ENCODE data around the gene ZNF750. TPM values are rescaled to one million over a fixed set of nuclear protein-coding genes. Genes with fewer than 3 reads are reported as not detected.

The ZNF750 gene
- total and polyA plus RNA-seq, 10 of the 15 experiments (the other 5 are each of a cell fraction or from before 2014, with no cell fraction given) = 0.06 TPM; not detected in 9

DNA sequence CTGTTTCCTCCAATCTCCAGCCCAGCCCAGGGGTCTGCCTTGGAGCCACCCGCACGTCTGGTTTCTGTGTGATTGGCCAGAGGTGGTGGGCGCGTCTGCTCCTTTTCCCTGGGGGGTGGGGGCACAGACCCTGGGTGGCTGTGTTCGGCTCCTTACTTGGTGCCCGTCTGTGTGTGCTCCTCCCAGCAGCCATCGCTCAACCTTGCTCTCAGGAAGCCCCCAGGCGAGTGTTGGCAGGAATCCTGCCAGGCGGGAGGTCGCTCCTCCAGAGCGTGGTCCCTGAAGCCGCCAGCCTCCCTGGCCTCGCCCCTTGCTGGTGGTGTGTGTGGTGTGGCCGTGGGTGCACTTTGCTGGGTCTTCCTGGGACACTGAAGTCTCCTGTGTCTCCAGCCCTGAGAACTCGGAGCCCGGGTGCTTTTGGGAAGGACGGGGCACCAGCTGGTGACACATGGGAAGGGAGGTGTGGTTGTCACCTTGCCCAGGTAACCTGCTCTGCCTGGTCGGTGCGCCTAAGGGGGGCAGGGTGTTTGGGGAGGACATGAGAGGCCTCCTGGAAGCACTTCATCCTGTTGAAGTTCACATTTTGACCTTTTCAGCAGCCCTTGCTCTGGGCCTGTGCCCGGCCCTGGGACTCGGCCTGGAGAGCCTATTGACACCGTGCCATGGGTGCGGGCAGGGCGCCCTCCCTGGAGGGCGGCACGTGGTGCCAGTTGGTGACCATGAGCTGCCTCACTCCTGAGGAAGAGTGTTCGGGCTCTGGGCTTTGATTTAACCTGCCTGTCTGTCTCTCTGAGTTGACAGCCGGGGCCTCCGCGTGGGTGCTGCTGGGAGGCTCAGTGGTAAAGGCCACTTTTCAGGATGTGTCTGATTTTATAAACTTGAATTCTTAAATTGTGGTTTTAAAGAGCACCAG, 49.0 kb upstream of the ZNF750 start (continued):
- TF ChIP-seq, protein P1, sequence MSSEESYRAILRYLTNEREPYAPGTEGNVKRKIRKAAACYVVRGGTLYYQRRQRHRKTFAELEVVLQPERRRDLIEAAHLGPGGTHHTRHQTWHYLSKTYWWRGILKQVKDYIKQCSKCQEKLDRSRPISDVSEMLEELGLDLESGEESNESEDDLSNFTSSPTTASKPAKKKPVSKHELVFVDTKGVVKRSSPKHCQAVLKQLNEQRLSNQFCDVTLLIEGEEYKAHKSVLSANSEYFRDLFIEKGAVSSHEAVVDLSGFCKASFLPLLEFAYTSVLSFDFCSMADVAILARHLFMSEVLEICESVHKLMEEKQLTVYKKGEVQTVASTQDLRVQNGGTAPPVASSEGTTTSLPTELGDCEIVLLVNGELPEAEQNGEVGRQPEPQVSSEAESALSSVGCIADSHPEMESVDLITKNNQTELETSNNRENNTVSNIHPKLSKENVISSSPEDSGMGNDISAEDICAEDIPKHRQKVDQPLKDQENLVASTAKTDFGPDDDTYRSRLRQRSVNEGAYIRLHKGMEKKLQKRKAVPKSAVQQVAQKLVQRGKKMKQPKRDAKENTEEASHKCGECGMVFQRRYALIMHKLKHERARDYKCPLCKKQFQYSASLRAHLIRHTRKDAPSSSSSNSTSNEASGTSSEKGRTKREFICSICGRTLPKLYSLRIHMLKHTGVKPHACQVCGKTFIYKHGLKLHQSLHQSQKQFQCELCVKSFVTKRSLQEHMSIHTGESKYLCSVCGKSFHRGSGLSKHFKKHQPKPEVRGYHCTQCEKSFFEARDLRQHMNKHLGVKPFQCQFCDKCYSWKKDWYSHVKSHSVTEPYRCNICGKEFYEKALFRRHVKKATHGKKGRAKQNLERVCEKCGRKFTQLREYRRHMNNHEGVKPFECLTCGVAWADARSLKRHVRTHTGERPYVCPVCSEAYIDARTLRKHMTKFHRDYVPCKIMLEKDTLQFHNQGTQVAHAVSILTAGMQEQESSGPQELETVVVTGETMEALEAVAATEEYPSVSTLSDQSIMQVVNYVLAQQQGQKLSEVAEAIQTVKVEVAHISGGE (CRISPR knock-in tag; IDR thresholded peaks at IDR 0.05) = no peak

DNA sequence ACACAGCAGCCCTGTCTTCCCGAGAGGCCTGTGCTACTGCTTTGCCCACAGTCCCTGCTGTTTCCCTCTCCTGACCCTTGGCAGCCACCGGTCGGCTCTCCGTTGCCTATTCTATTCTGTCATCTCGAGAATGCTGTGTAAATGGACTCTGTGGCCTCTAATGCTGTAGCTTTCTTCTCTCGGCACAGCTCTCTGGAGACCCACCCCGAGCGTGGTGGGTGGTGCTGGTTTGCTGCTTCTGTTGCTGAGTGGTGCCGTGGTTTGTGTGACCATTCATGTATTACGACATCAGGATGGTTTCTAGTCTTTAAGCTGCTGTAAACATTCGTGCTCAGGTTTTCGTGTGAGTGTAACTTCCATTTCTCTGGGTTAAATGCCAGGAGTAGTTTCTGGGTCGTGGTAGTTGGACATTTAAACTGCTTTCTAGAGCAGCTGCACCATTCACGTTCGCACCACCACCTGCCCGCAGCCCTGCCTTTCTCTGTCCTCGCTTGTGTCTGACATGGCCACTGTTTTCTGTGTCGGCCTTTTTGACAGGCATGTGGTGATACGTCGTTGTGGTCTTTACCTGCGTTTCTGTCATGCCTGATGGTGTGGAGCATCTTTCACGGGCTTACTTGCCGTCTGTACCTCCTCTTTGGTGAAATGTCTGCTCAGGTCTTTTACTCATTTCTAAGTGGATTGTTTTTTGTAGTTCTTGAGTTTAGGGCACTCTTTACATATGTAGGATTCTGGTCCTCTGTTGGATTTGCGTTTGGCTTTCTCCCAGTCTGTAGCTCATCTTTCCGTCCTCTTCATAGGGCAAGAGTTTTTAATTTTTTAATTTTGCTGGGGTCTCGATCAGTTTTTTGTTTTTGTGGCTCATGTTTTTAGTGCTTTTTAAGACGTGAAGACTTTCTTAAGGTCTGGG, 47.7 kb upstream of the ZNF750 start:
- no peak overlapping the region for H3K4me2 ChIP-seq (ENCODE audit: control insufficient read depth, insufficient read depth)
- no peak overlapping the region for H3K9ac ChIP-seq (ENCODE audit: control insufficient read depth, insufficient read depth, low read length)
- SMC1A ChIA-PET (ENCODE audit: uncharacterized antibody, unreplicated experiment) = no interaction called here
- no peaks in the 10 kb centered on the region for H3K27me3 ChIP-seq (replicated peaks in 1 of 2; ENCODE audit: control insufficient read depth in 2 of 2, insufficient read depth in 2 of 2, low read length in 1 of 2)
- POLR2A ChIA-PET = no interaction called here
- H3K27ac ChIP-seq (ENCODE audit: control insufficient read depth, insufficient read depth) = no peak overlapping the region
- no peak for DNase-seq (ENCODE audit: low read depth, low spot score)
- no peaks in the 10 kb centered on the region; the same call in 1 of the 2 replicates for H3K79me2 ChIP-seq (ENCODE audit: control insufficient read depth, insufficient read depth, low read length)
- no peaks in the 10 kb centered on the region for H3K9me3 ChIP-seq (replicated peaks; ENCODE audit: control insufficient read depth, insufficient read depth, low read length)
- WGBS (ENCODE audit: insufficient coverage, insufficient replicate concordance, low lambda C conversion rate, missing lambda C conversion rate) = 79% methylated on average over 27 of the region's 27 CpGs
- CTCF ChIA-PET = no interaction called here
- no peak for FAIRE-seq
- intact Hi-C loops (cut with micrococcal nuclease; ENCODE audit: unreplicated experiment) = no loop called here
- no peaks in the 10 kb centered on the region for H4K20me1 ChIP-seq (ENCODE audit: control insufficient read depth, insufficient read depth)
- in situ Hi-C loops (cut with MboI) = no loop called here
- RAD21 ChIA-PET (ENCODE audit: unreplicated experiment) = no interaction called here
- H3K4me3 ChIP-seq = no peak overlapping the region
- ATAC-seq = no peak
- peaks cover 10% of the 10 kb centered on the region for H3K4me1 ChIP-seq (ENCODE audit: control insufficient read depth, insufficient read depth, low read length)
- no peak overlapping the region for H2AFZ ChIP-seq (ENCODE audit: control insufficient read depth, low read depth, low read length)
- H3K36me3 ChIP-seq (ENCODE audit: control insufficient read depth in 2 of 2, insufficient read depth in 2 of 2, low read length in 1 of 2) = peaks cover 8 to 37% of the 10 kb centered on the region in 2 experiments; a peak in 3 of 4 replicates
- no TSS peak for BruUV-seq (replicated peaks)
- TF ChIP-seq NR2C1 (IDR thresholded peaks at IDR 0.05) = no peak
- TF ChIP-seq ZBED1 (IDR thresholded peaks at IDR 0.05; ENCODE audit: borderline replicate concordance) = no peak
- no peak for TF ChIP-seq BCL3 (IDR thresholded peaks at IDR 0.05; ENCODE audit: borderline replicate concordance, insufficient read depth, low read depth, low read length, poor library complexity, severe bottlenecking)
- no peak for TF ChIP-seq SPI1 (IDR thresholded peaks at IDR 0.05; ENCODE audit: borderline replicate concordance, insufficient read depth, low read depth, low read length)
- no peak for TF ChIP-seq SMAD5 (IDR thresholded peaks at IDR 0.05; ENCODE audit: low read depth)
- TF ChIP-seq, protein P2, sequence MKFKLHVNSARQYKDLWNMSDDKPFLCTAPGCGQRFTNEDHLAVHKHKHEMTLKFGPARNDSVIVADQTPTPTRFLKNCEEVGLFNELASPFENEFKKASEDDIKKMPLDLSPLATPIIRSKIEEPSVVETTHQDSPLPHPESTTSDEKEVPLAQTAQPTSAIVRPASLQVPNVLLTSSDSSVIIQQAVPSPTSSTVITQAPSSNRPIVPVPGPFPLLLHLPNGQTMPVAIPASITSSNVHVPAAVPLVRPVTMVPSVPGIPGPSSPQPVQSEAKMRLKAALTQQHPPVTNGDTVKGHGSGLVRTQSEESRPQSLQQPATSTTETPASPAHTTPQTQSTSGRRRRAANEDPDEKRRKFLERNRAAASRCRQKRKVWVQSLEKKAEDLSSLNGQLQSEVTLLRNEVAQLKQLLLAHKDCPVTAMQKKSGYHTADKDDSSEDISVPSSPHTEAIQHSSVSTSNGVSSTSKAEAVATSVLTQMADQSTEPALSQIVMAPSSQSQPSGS (IDR thresholded peaks at IDR 0.05; ENCODE audit: low read length) = no peak
- TF ChIP-seq, protein P3, sequence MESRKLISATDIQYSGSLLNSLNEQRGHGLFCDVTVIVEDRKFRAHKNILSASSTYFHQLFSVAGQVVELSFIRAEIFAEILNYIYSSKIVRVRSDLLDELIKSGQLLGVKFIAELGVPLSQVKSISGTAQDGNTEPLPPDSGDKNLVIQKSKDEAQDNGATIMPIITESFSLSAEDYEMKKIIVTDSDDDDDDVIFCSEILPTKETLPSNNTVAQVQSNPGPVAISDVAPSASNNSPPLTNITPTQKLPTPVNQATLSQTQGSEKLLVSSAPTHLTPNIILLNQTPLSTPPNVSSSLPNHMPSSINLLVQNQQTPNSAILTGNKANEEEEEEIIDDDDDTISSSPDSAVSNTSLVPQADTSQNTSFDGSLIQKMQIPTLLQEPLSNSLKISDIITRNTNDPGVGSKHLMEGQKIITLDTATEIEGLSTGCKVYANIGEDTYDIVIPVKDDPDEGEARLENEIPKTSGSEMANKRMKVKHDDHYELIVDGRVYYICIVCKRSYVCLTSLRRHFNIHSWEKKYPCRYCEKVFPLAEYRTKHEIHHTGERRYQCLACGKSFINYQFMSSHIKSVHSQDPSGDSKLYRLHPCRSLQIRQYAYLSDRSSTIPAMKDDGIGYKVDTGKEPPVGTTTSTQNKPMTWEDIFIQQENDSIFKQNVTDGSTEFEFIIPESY (IDR thresholded peaks at IDR 0.05) = no peak
